Mucosa of descending colon (tissue), 3 donors: ENCODE results near the gene ZBTB1. TPM values are rescaled to one million over a fixed set of nuclear protein-coding genes. Genes with fewer than 3 reads are reported as not detected.
A peak's percentile ranks its signal among the peaks of the same experiment; 100 is the strongest.

Experiments used
- ATAC-seq: fragments of 200-7000 bp; cut with Tn5 transposase; one replicate; pipeline ENCODE4 v1.9.1; 2020; ENCODE audit warnings: mild to moderate bottlenecking, moderate library complexity
- DNase-seq, 3 donors: peaks; one replicate each; pipeline ENCODE4 v3.0.0-alpha.2; 2020
- H3K36me3 ChIP-seq: fragments of 200-600 bp; one replicate; pipeline ENCODE4 v1.8.0; 2021; ENCODE audit warnings: low read depth, mild to moderate bottlenecking
- H3K4me1 ChIP-seq: fragments of 200-600 bp; one replicate; pipeline ENCODE4 v1.8.0; 2021; ENCODE audit warnings: low read depth, mild to moderate bottlenecking
- H3K4me3 ChIP-seq: fragments of 200-600 bp; one replicate; pipeline ENCODE4 v1.8.0; 2021; ENCODE audit warnings: mild to moderate bottlenecking
- H3K9me3 ChIP-seq: fragments of 200-600 bp; one replicate; pipeline ENCODE4 v1.8.0; 2021; ENCODE audit warnings: mild to moderate bottlenecking
- intact Hi-C, 2 donors: fragments of 100-400 bp; cut with DNase I in 1 of 2; cut with micrococcal nuclease in 1 of 2; formaldehyde crosslinking; loops; one replicate each; pipeline versions ENCODE4 v1.11.0 to v1.11.1; 2022; cut with DNase I, micrococcal nuclease
- total RNA-seq, 3 donors: library from RNA; stranded (reverse); fragmentation: NEBNext Ultra II Directional in 2 of 3; extraction: Animal tissue kit (Norgen Biotek cat#: 25700) in 2 of 3; gene quantifications; one replicate each; pipeline versions ENCODE4 v1.2.1 to v1.2.4, GENCODE V29; 2021 to 2023
- TF ChIP-seq, protein P1 (sequence below): fragments of 200-600 bp; IDR thresholded peaks from one replicate; pipeline ENCODE4 v1.8.0; 2022; ENCODE audit warnings: antibody characterized with exemption, mild to moderate bottlenecking
- donor health status: DM: no; HTN: no; CAD: no; lungs with moderate emphysema.
- donor health status: DM: no; HTN: no; CAD: no.
- donor health status: DM: no; HTN: yes; CAD: no.

The ZBTB1 gene
- total RNA-seq, 3 donors from 2014 or later: 26.5 to 40.9 (median 33.0) TPM

DNA sequence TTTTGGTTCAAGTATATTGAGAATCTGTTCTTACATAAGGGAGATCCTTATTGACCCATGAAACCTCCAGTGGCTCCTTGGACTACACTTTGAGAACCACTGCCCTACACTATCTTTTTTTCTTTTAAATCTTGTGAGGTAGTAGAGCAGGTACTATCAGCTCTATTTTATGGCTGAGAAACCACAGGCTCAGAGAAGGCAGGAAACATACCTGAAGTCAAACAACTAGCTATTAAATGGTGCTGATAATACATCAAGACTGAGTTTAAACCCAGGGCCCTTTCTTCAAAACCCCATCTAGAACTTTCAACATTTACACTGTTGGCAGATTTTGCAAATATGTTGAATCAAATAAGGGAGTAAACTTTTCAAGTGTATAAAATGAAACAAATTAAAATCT, 7.8 kb upstream of the ZBTB1 start:
- DNase-seq (no peak), ATAC-seq (no peak)
- Histone ChIP-seq H3K4me3 (no peak overlapping the region), H3K9me3 (no peaks in the 10 kb centered on the region), H3K36me3 (no peaks in the 10 kb centered on the region), H3K4me1 (peaks cover 21% of the 10 kb centered on the region)
- intact Hi-C loops: no loop called here
- TF ChIP-seq, protein P1, sequence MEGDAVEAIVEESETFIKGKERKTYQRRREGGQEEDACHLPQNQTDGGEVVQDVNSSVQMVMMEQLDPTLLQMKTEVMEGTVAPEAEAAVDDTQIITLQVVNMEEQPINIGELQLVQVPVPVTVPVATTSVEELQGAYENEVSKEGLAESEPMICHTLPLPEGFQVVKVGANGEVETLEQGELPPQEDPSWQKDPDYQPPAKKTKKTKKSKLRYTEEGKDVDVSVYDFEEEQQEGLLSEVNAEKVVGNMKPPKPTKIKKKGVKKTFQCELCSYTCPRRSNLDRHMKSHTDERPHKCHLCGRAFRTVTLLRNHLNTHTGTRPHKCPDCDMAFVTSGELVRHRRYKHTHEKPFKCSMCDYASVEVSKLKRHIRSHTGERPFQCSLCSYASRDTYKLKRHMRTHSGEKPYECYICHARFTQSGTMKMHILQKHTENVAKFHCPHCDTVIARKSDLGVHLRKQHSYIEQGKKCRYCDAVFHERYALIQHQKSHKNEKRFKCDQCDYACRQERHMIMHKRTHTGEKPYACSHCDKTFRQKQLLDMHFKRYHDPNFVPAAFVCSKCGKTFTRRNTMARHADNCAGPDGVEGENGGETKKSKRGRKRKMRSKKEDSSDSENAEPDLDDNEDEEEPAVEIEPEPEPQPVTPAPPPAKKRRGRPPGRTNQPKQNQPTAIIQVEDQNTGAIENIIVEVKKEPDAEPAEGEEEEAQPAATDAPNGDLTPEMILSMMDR: no peak

GRCh38 chr14:64500088-64500487, 4.5 kb upstream of the ZBTB1 start:
- no peak overlapping the region for H3K4me3 ChIP-seq
- TF ChIP-seq, protein P1: no peak
- H3K9me3 ChIP-seq: no peaks in the 10 kb centered on the region
- no peaks in the 10 kb centered on the region for H3K36me3 ChIP-seq
- no peak for ATAC-seq
- peaks cover 33% of the 10 kb centered on the region for H3K4me1 ChIP-seq
- DNase-seq: no peak
- intact Hi-C loops: no loop called here

GRCh38 chr14:64501411-64502171, 3.0 kb upstream of the ZBTB1 start:
- peak; percentile 2 for ATAC-seq
- intact Hi-C loops: no loop called here
- peak; percentile 57 to 61 (median 61) for DNase-seq
- peaks cover 41% of the 10 kb centered on the region for H3K4me1 ChIP-seq
- H3K9me3 ChIP-seq: no peaks in the 10 kb centered on the region
- no peaks in the 10 kb centered on the region for H3K36me3 ChIP-seq
- H3K4me3 ChIP-seq: no peak overlapping the region
- TF ChIP-seq, protein P1: no peak

- ATAC-seq (no peak), DNase-seq (peak in 1 of 3 donors; percentile 29)
- Histone ChIP-seq H3K4me1 (peaks cover 47% of the 10 kb centered on the region), H3K9me3 (no peaks in the 10 kb centered on the region), H3K4me3 (no peak overlapping the region), H3K36me3 (no peaks in the 10 kb centered on the region)
- intact Hi-C loops: no loop called here
- TF ChIP-seq, protein P1: no peak
Measured at GRCh38 chr14:64502456-64502855, 2.1 kb upstream of the ZBTB1 start.

GRCh38 chr14:64502887-64503433, 1.6 kb upstream of the ZBTB1 start:
- H3K9me3 ChIP-seq: no peaks in the 10 kb centered on the region
- DNase-seq (peak in 2 of 3 donors; percentile 42 to 59), ATAC-seq (no peak)
- H3K4me1 ChIP-seq: peaks cover 52% of the 10 kb centered on the region
- TF ChIP-seq, protein P1: no peak
- peak overlapping the region; percentile 79 for H3K4me3 ChIP-seq
- intact Hi-C loops: no loop called here
- H3K36me3 ChIP-seq: no peaks in the 10 kb centered on the region
